AG09319 (cell line): ENCODE results near the gene FGF4.

ENCODE experiments used
- DNase-seq: peaks from one replicate; pipeline ENCODE4 v3.0.0-alpha.2; 2010; ENCODE audit warnings: low read depth; ENCODE audit errors: extremely low read depth
- CTCF ChIP-seq: IDR thresholded peaks from 2 replicates; pipeline ENCODE4 v1.5.1; 2011; ENCODE audit warnings: low read depth, mild to moderate bottlenecking, inconsistent platforms, low read length, moderate library complexity

Gene FGF4

GRCh38 chr11:69746752-69747742 lies 28.1 kb downstream of the FGF4 start:
- DNase-seq, result no peak
- no peak for TF ChIP-seq CTCF

GRCh38 chr11:69746140-69746539 lies 29.0 kb downstream of the FGF4 start:
- DNase-seq, result no peak
- no peak for TF ChIP-seq CTCF

GRCh38 chr11:69745201-69745600 lies 29.9 kb downstream of the FGF4 start:
- no peak for DNase-seq
- TF ChIP-seq CTCF, result no peak

DNA sequence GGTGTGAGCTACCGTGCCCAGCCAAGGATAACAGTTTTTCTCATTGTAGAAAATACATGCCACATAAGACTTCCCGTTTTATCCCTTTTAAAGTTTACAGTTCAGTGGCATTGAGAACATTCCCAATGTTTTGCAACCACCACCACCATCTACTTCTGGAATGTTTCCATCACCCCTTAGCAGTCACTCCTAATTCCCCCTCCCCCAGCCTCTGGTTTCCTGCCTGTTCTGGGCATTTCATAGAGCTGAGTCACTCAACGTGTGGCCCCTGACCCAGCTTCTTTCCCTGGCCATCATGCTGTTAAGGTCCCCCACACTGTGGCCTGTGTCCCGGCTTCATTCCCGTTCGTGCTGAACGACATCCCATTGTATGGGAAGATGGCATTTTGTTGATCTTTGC lies 30.7 kb downstream of the FGF4 start:
- no peak for TF ChIP-seq CTCF
- DNase-seq, result peak; percentile 4

GRCh38 chr11:69734841-69735240 lies 40.3 kb downstream of the FGF4 start:
- DNase-seq, result no peak
- no peak for TF ChIP-seq CTCF

- no peak for TF ChIP-seq CTCF
- no peak for DNase-seq
These were observed 40.8 kb downstream of the FGF4 start for GRCh38 chr11:69734367-69734766.

DNA sequence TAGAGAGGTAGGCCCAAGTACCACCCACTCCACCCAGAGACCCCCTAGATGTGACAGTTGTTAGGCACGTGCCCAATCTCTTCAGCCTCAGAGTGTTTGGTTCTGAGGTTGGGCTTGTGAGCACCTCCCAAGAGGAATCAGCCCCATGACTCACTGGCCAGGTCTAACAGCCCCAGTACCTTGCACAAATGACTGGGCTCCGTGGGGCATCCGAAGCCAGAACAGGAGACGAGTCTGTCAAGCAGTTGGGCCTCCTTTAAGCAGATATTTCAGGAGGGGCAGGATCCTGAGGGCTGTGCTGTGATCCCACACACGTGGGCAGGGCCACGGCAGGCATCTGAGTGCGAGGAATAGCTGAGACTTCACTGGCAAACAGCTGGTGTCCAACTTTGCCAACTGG lies 42.2 kb downstream of the FGF4 start:
- TF ChIP-seq CTCF, result no peak
- DNase-seq, result no peak
